HEK293T (cell line): Measurements from ENCODE around the gene ARHGAP8.

Experiments
- CTCF ChIA-PET: fragments of 350-600 bp; formaldehyde crosslinking; extraction: SDS; loops from one replicate; lab custom pipeline; 2021; ENCODE audit warnings: antibody characterized with exemption, inconsistent platforms; lab: Yijun Ruan, JAX
- POLR2A ChIA-PET: fragments of 350-600 bp; formaldehyde crosslinking; extraction: SDS; loops from one replicate; lab custom pipeline; 2020; ENCODE audit warnings: antibody characterized with exemption, inconsistent platforms; lab: Yijun Ruan, JAX
- DNase-seq: peaks from one replicate; pipeline ENCODE4 v3.0.0; 2012; ENCODE audit warnings: mixed read lengths; ENCODE audit errors: extremely low spot score
- ARNT ChIP-seq: fragments of 450-650 bp; IDR thresholded peaks from 2 replicates; pipeline ENCODE4 v1.6.1; 2017; ENCODE audit warnings: mild to moderate bottlenecking
- BHLHE40 ChIP-seq: fragments of 450-650 bp; IDR thresholded peaks from 2 replicates; pipeline ENCODE4 v1.6.1; 2016; ENCODE audit warnings: mild to moderate bottlenecking, moderate library complexity, borderline replicate concordance
- CTBP1 ChIP-seq: fragments of 450-650 bp; IDR thresholded peaks from 2 replicates; pipeline ENCODE4 v1.6.1; 2016; ENCODE audit warnings: borderline replicate concordance
- ELF4 ChIP-seq: fragments of 450-650 bp; IDR thresholded peaks from 2 replicates; pipeline ENCODE4 v1.6.1; 2017; ENCODE audit warnings: antibody characterized with exemption
- FOXA1 ChIP-seq: fragments of 450-650 bp; IDR thresholded peaks from 2 replicates; pipeline ENCODE4 v1.6.1; 2016; ENCODE audit warnings: mild to moderate bottlenecking
- FOXK2 ChIP-seq: fragments of 450-650 bp; IDR thresholded peaks from 2 replicates; pipeline ENCODE4 v1.6.1; 2016; ENCODE audit warnings: mild to moderate bottlenecking
- FOXM1 ChIP-seq: fragments of 450-650 bp; IDR thresholded peaks from 2 replicates; pipeline ENCODE4 v1.6.1; 2017; ENCODE audit warnings: mild to moderate bottlenecking, borderline replicate concordance
- HDGF ChIP-seq: fragments of 450-650 bp; IDR thresholded peaks from 2 replicates; pipeline ENCODE4 v1.6.1; 2017; ENCODE audit warnings: antibody characterized with exemption, borderline replicate concordance
- L3MBTL2 ChIP-seq: fragments of 450-650 bp; conservative IDR thresholded peaks from 2 replicates; pipeline ENCODE4 v1.6.1; 2016; ENCODE audit warnings: mild to moderate bottlenecking
- LEF1 ChIP-seq: fragments of 450-650 bp; IDR thresholded peaks from 2 replicates; pipeline ENCODE4 v1.6.1; 2017; ENCODE audit warnings: mild to moderate bottlenecking, borderline replicate concordance
- NFRKB ChIP-seq: fragments of 450-650 bp; IDR thresholded peaks from 2 replicates; pipeline ENCODE4 v1.6.1; 2016; ENCODE audit warnings: mild to moderate bottlenecking, moderate library complexity
- PKNOX1 ChIP-seq: fragments of 450-650 bp; IDR thresholded peaks from 2 replicates; pipeline ENCODE4 v1.6.1; 2016
- SP1 ChIP-seq: fragments of 450-650 bp; IDR thresholded peaks from 2 replicates; pipeline ENCODE4 v1.6.1; 2017
- SUZ12 ChIP-seq: fragments of 450-650 bp; IDR thresholded peaks from 2 replicates; pipeline ENCODE4 v1.6.1; 2016; ENCODE audit warnings: mild to moderate bottlenecking
- TARDBP ChIP-seq: fragments of 450-650 bp; IDR thresholded peaks from 2 replicates; pipeline ENCODE4 v1.6.1; 2016
- ZNF384 ChIP-seq: fragments of 450-650 bp; IDR thresholded peaks from 2 replicates; pipeline ENCODE4 v1.6.1; 2016

ARHGAP8 gene

GRCh38 chr22:44765571-44766285, 13.4 kb downstream of the ARHGAP8 start:
- DNase-seq = no peak
- no peak for TF ChIP-seq NFRKB
- no peak for TF ChIP-seq L3MBTL2
- TF ChIP-seq FOXA1 = no peak
- TF ChIP-seq PKNOX1 = no peak
- TF ChIP-seq ELF4 = no peak
- TF ChIP-seq BHLHE40 = no peak
- no peak for TF ChIP-seq TARDBP
- no peak for TF ChIP-seq FOXK2
- TF ChIP-seq SUZ12 = no peak
- CTCF ChIA-PET = interaction anchor here (0.7 kb wide), 1 partner anchor 364 kb away, joined by 4 read pairs; no protein-coding TSS in a partner anchor
- POLR2A ChIA-PET = no interaction called here

- no peak for DNase-seq
- ChIA-PET POLR2A (no interaction called here), CTCF (no interaction called here)
- no peak for TF ChIP-seq TARDBP
Observed at GRCh38 chr22:44773082-44773481, 20.7 kb downstream of the ARHGAP8 start.

GRCh38 chr22:44775862-44776261, 23.5 kb downstream of the ARHGAP8 start:
- TF ChIP-seq PKNOX1 (no peak), FOXA1 (no peak), BHLHE40 (no peak), SUZ12 (no peak), TARDBP (no peak), LEF1 (no peak), ELF4 (no peak), ZNF384 (no peak), HDGF (no peak), FOXK2 (no peak), FOXM1 (no peak), ARNT (no peak), NFRKB (no peak), SP1 (no peak), CTBP1 (no peak), L3MBTL2 (no peak)
- CTCF ChIA-PET = no interaction called here
- no peak for DNase-seq
- POLR2A ChIA-PET = no interaction called here

GRCh38 chr22:44776605-44777363, 24.4 kb downstream of the ARHGAP8 start:
- POLR2A ChIA-PET = no interaction called here
- DNase-seq = no peak
- TF ChIP-seq FOXM1 (no peak), HDGF (0 out of 2 replicates have a peak, but pooled peaks have one; percentile 38), L3MBTL2 (0 out of 2 replicates have a peak, but pooled peaks have one; percentile 12)
- CTCF ChIA-PET = no interaction called here

- CTCF ChIA-PET = no interaction called here
- POLR2A ChIA-PET = no interaction called here
- no peak for DNase-seq
- TF ChIP-seq SUZ12 (no peak), ELF4 (no peak), L3MBTL2 (no peak), CTBP1 (no peak), BHLHE40 (no peak)
Observed at GRCh38 chr22:44777364-44777755, 25.0 kb downstream of the ARHGAP8 start.

- CTCF ChIA-PET = no interaction called here
- DNase-seq = no peak
- POLR2A ChIA-PET = no interaction called here
- TF ChIP-seq PKNOX1 = no peak
- no peak for TF ChIP-seq TARDBP
- TF ChIP-seq FOXA1 = no peak
- TF ChIP-seq FOXK2 = no peak
- TF ChIP-seq ELF4 = no peak
- TF ChIP-seq CTBP1 = no peak
- no peak for TF ChIP-seq BHLHE40
- TF ChIP-seq SUZ12 = no peak
- no peak for TF ChIP-seq L3MBTL2
- TF ChIP-seq ZNF384 = no peak
- TF ChIP-seq NFRKB = no peak
- no peak for TF ChIP-seq HDGF
- TF ChIP-seq SP1 = no peak
- TF ChIP-seq FOXM1 = no peak
- no peak for TF ChIP-seq ARNT
- no peak for TF ChIP-seq LEF1
Observed at GRCh38 chr22:44780876-44781449, 28.6 kb downstream of the ARHGAP8 start.
